Measurements from ENCODE around the gene CEACAM8.

GRCh38 chr19:42595550-42596172, 937 bp upstream of the CEACAM8 start:
- TF ChIP-seq POU2F2 (IDR thresholded peaks at IDR 0.05; ENCODE audit: low read depth, low read length): no peak
- no peak for TF ChIP-seq TAF1 (IDR thresholded peaks at IDR 0.05; ENCODE audit: low read depth, low read length)
- TF ChIP-seq POLR2A (IDR thresholded peaks at IDR 0.05; ENCODE audit: low read depth, low read length): no peak

Measured in GM12891 (cell line).